ENCODE data around the gene PROC. TPM values are rescaled to one million over a fixed set of nuclear protein-coding genes. Genes with fewer than 3 reads are reported as not detected.

The PROC gene
- total RNA-seq, 1 experiment from 2014 or later = 1.1 TPM

DNA sequence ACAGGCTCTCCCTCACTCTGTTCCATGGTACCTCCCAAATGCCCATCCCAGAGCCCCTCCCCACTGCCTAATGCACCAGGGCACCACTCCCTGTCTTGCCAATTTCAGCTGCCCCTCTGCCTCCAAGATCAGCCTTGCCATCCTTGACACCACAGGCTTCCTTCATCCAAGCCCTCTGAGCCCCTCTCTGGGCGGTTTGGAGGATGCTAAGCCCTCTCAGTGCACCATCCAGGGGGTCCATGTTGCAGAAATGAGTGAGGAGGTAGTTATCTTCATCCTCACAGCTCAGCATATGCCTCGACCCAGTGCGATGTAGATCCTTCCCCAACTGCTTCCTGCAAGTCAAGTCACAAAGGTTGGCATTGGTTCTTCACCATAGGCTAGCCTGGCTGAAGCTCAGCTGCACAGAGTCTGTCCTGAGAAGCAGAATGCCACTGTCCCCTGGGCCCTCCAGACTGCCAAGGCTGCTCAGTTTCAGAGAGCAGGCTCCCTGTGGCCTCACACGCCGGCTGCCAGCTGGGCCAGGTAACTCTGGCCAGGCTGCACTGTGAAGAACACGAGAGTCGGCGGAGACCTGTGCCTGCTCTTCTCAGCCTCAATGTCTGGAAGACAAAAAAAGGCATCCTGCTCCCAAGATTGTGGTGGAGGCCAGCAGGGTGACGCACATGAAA, 20.5 kb upstream of the PROC start:
- no TSS peak for BruUV-seq (replicated peaks)
- ATAC-seq (peak; percentile 63), DNase-seq (ENCODE audit: low read depth, low spot score) (no peak)
- Histone ChIP-seq H3K36me3 (ENCODE audit: control insufficient read depth, insufficient read depth, low read length) (no peaks in the 10 kb centered on the region), H3K9me3 (ENCODE audit: control insufficient read depth, insufficient read depth, low read depth, low read length) (no peaks in the 10 kb centered on the region), H3K4me3 (ENCODE audit: low read depth in 2 of 2, low read length in 2 of 2) (no peak overlapping the region), H3K27ac (ENCODE audit: low read length) (peak overlapping the region; percentile 70; the same call in 1 of the 2 replicates), H3K4me1 (ENCODE audit: control insufficient read depth, insufficient read depth, low read length) (peaks cover 29% of the 10 kb centered on the region), H3K27me3 (ENCODE audit: control insufficient read depth, insufficient read depth, low read length) (no peaks in the 10 kb centered on the region)
- in situ Hi-C loops (cut with HindIII; ENCODE audit: low pct_unique_long_range_greater_than_20kb, low sequenced_read_pairs) (no loop called here), intact Hi-C loops (cut with micrococcal nuclease; ENCODE audit: unreplicated experiment) (no loop called here)
- ChIA-PET POLR2A (interaction anchor here (0.6 kb wide), 1 partner anchor 91 kb away, joined by 4 read pairs; no protein-coding TSS in a partner anchor), CTCF (no interaction called here)
- TF ChIP-seq TCF7L2 (IDR thresholded peaks at IDR 0.05; ENCODE audit: low read depth, low read length) (no peak), REST (IDR thresholded peaks at IDR 0.05; ENCODE audit: insufficient read depth in 1 of 2, low read depth in 2 of 2, low read length in 1 of 2) (no peak), POLR2AphosphoS5 (IDR thresholded peaks at IDR 0.05; ENCODE audit: low read depth, low read length) (no peak), SIN3A (IDR thresholded peaks at IDR 0.05; ENCODE audit: borderline replicate concordance, insufficient read depth, low read depth, low read length) (no peak), CTCF (IDR thresholded peaks at IDR 0.05) (no peak)

GRCh38 chr2:127398239-127398590, 20.0 kb upstream of the PROC start:
- H3K4me1 ChIP-seq (ENCODE audit: control insufficient read depth, insufficient read depth, low read length) = peaks cover 34% of the 10 kb centered on the region
- H3K27ac ChIP-seq (ENCODE audit: low read length) = peak overlapping the region; percentile 70; the same call in 1 of the 2 replicates
- no peaks in the 10 kb centered on the region for H3K36me3 ChIP-seq (ENCODE audit: control insufficient read depth, insufficient read depth, low read length)
- intact Hi-C loops (cut with micrococcal nuclease; ENCODE audit: unreplicated experiment) (no loop called here), in situ Hi-C loops (cut with HindIII; ENCODE audit: low pct_unique_long_range_greater_than_20kb, low sequenced_read_pairs) (no loop called here)
- ChIA-PET CTCF (no interaction called here), POLR2A (interaction anchor here (0.6 kb wide), 1 partner anchor 91 kb away, joined by 4 read pairs; no protein-coding TSS in a partner anchor)
- H3K27me3 ChIP-seq (ENCODE audit: control insufficient read depth, insufficient read depth, low read length) = no peaks in the 10 kb centered on the region
- ATAC-seq (peak; percentile 91), DNase-seq (ENCODE audit: low read depth, low spot score) (no peak)
- no peaks in the 10 kb centered on the region for H3K9me3 ChIP-seq (ENCODE audit: control insufficient read depth, insufficient read depth, low read depth, low read length)
- BruUV-seq (replicated peaks) = no TSS peak
- TF ChIP-seq CTCF (IDR thresholded peaks at IDR 0.05) (no peak), TCF7L2 (IDR thresholded peaks at IDR 0.05; ENCODE audit: low read depth, low read length) (peak; percentile 27; the same call in 1 of the 2 replicates), SIN3A (IDR thresholded peaks at IDR 0.05; ENCODE audit: borderline replicate concordance, insufficient read depth, low read depth, low read length) (no peak), POLR2AphosphoS5 (IDR thresholded peaks at IDR 0.05; ENCODE audit: low read depth, low read length) (peak; percentile 43; the same call in 1 of the 2 replicates), REST (IDR thresholded peaks at IDR 0.05; ENCODE audit: insufficient read depth in 1 of 2, low read depth in 2 of 2, low read length in 1 of 2) (no peak)
- H3K4me3 ChIP-seq (ENCODE audit: low read depth in 2 of 2, low read length in 2 of 2) = no peak overlapping the region

Measured in Panc1 (cell line).